Measurements from ENCODE around the gene MAP2K6.

MAP2K6 gene

GRCh38 chr17:69547230-69547629, 132.7 kb downstream of the MAP2K6 start:
- no peak for TF ChIP-seq CTCF (IDR thresholded peaks at IDR 0.05)

- no peak for TF ChIP-seq CTCF (IDR thresholded peaks at IDR 0.05)
Measured at GRCh38 chr17:69547947-69548346, 133.4 kb downstream of the MAP2K6 start.

- TF ChIP-seq CTCF (IDR thresholded peaks at IDR 0.05), result no peak
Measured at GRCh38 chr17:69551212-69552010, 136.9 kb downstream of the MAP2K6 start.

- TF ChIP-seq CTCF (IDR thresholded peaks at IDR 0.05), result no peak
Measured at GRCh38 chr17:69552986-69553667, 138.6 kb downstream of the MAP2K6 start.

- no peak for TF ChIP-seq CTCF (IDR thresholded peaks at IDR 0.05)
Measured at GRCh38 chr17:69555056-69555455, 140.6 kb downstream of the MAP2K6 start.

GRCh38 chr17:69557339-69557738, 142.8 kb downstream of the MAP2K6 start:
- no peak for TF ChIP-seq CTCF (IDR thresholded peaks at IDR 0.05)

GRCh38 chr17:69558796-69559195, 144.3 kb downstream of the MAP2K6 start:
- no peak for TF ChIP-seq CTCF (IDR thresholded peaks at IDR 0.05)

Data from LNCAP (cell line).